Thyroid gland (tissue), 4 donors: ENCODE results near the gene ANKFY1.

ENCODE experiments used
- POLR2A ChIP-seq, 2 donors: fragments of 450-650 bp; IDR thresholded peaks; one replicate each; pipeline ENCODE4 v1.6.1; 2017; ENCODE audit warnings: antibody characterized with exemption in 2 of 2, mild to moderate bottlenecking in 2 of 2, moderate library complexity in 1 of 2
- TF ChIP-seq, protein P1 (sequence below), 6 experiments: fragments of 200-600 bp in 3 of 6; fragments of 450-650 bp in 3 of 6; sonication (generic) in 3 of 6; IDR thresholded peaks; one replicate each; pipeline ENCODE4 v1.5.1; 2016 to 2019; ENCODE audit warnings: antibody characterized with exemption in 6 of 6, mild to moderate bottlenecking in 2 of 6, inconsistent platforms in 1 of 6, moderate library complexity in 1 of 6

GRCh38 chr17:4188076-4188475 is 75.7 kb downstream of the ANKFY1 start:
- TF ChIP-seq, protein P1, sequence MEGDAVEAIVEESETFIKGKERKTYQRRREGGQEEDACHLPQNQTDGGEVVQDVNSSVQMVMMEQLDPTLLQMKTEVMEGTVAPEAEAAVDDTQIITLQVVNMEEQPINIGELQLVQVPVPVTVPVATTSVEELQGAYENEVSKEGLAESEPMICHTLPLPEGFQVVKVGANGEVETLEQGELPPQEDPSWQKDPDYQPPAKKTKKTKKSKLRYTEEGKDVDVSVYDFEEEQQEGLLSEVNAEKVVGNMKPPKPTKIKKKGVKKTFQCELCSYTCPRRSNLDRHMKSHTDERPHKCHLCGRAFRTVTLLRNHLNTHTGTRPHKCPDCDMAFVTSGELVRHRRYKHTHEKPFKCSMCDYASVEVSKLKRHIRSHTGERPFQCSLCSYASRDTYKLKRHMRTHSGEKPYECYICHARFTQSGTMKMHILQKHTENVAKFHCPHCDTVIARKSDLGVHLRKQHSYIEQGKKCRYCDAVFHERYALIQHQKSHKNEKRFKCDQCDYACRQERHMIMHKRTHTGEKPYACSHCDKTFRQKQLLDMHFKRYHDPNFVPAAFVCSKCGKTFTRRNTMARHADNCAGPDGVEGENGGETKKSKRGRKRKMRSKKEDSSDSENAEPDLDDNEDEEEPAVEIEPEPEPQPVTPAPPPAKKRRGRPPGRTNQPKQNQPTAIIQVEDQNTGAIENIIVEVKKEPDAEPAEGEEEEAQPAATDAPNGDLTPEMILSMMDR (IDR thresholded peaks at IDR 0.05), result no peak
- no peak for TF ChIP-seq POLR2A (IDR thresholded peaks at IDR 0.05)
